Hepatocyte (in vitro differentiated cells): ENCODE data around the gene KRT80. TPM values are rescaled to one million over a fixed set of nuclear protein-coding genes. Genes with fewer than 3 reads are reported as not detected.

Experiments
- DNase-seq: peaks from one replicate; pipeline ENCODE4 v3.0.0-alpha.2; 2016; ENCODE audit warnings: low spot score
- H2AFZ ChIP-seq: fragments of 200-600 bp; sonication (generic); 2 replicates; pipeline ENCODE4 v1.6.0; 2016; ENCODE audit warnings: antibody characterized with exemption, mild to moderate bottlenecking
- H3K27ac ChIP-seq: fragments of 200-600 bp; sonication (generic); 2 replicates; pipeline ENCODE4 v1.5.1; 2016; ENCODE audit warnings: mild to moderate bottlenecking
- H3K27me3 ChIP-seq: fragments of 200-600 bp; sonication (generic); 2 replicates; pipeline ENCODE4 v1.6.1; 2016
- H3K36me3 ChIP-seq: fragments of 200-600 bp; sonication (generic); replicated peaks from 2 replicates; pipeline ENCODE4 v1.5.1; 2016; ENCODE audit warnings: low read depth; ENCODE audit not compliant: insufficient read depth
- H3K4me1 ChIP-seq: fragments of 200-600 bp; sonication (generic); 2 replicates; pipeline ENCODE4 v1.5.1; 2016; ENCODE audit warnings: mild to moderate bottlenecking, moderate library complexity; ENCODE audit not compliant: insufficient read depth
- H3K4me2 ChIP-seq: fragments of 200-600 bp; sonication (generic); 2 replicates; pipeline ENCODE4 v1.6.0; 2016
- H3K4me3 ChIP-seq: fragments of 200-600 bp; sonication (generic); 2 replicates; pipeline ENCODE4 v1.5.1; 2016; ENCODE audit warnings: mild to moderate bottlenecking
- H3K79me2 ChIP-seq: fragments of 200-600 bp; sonication (generic); 2 replicates; pipeline ENCODE4 v1.6.0; 2017; ENCODE audit warnings: mild to moderate bottlenecking
- H3K9me2 ChIP-seq: fragments of 200-600 bp; sonication (generic); replicated peaks from 2 replicates; pipeline ENCODE4 v1.6.0; 2017; ENCODE audit warnings: mild to moderate bottlenecking; ENCODE audit not compliant: insufficient read depth
- H3K9me3 ChIP-seq: fragments of 200-600 bp; sonication (generic); 2 replicates; pipeline ENCODE4 v1.5.1; 2016; ENCODE audit warnings: low read depth, mild to moderate bottlenecking
- H4K20me1 ChIP-seq: fragments of 200-600 bp; sonication (generic); 2 replicates; pipeline ENCODE4 v1.6.0; 2016; ENCODE audit warnings: mild to moderate bottlenecking; ENCODE audit not compliant: insufficient read depth, poor library complexity, severe bottlenecking
- CTCF ChIP-seq: fragments of 200-600 bp; sonication (generic); IDR thresholded peaks from 2 replicates; pipeline ENCODE4 v1.5.1; 2016; ENCODE audit warnings: antibody characterized with exemption, mild to moderate bottlenecking; ENCODE audit not compliant: poor library complexity
- EZH2 ChIP-seq: fragments of 200-600 bp; sonication (generic); IDR thresholded peaks from 2 replicates; pipeline ENCODE4 v1.6.1; 2016; ENCODE audit warnings: antibody characterized with exemption, mild to moderate bottlenecking, borderline replicate concordance
- EZH2phosphoT487 ChIP-seq: fragments of 200-600 bp; sonication (generic); IDR thresholded peaks from one replicate; pipeline ENCODE4 v1.6.1; 2018; ENCODE audit warnings: antibody characterized with exemption, mild to moderate bottlenecking, low read depth, moderate library complexity; ENCODE audit not compliant: unreplicated experiment, severe bottlenecking
- WGBS: methylation state at CpG from one replicate; pipeline ENCODE4 v1.1.6; 2016; ENCODE audit warnings: low lambda C conversion rate; ENCODE audit errors: missing lambda C conversion rate; 5-methylcytosine and 5-hydroxymethylcytosine counted together
- polyA plus RNA-seq: library from polyadenylated mRNA; unstranded; fragments of >200 nt; fragmentation: Nextera tagmentation; extraction: Ambion mirVana; gene quantifications from 2 replicates; pipeline ENCODE4 v1.2.1, GENCODE V29; 2016
- total RNA-seq: library from RNA; depleted of rRNA; stranded (reverse); fragments of >200 nt; gene quantifications from 2 replicates; pipeline ENCODE4 v1.2.3, GENCODE V29; 2014

KRT80 gene
- total and polyA plus RNA-seq, 2 experiments from 2014 or later: 0.77 to 1.2 TPM

GRCh38 chr12:52235822-52236361 is 44.1 kb upstream of the KRT80 start:
- H2AFZ ChIP-seq: no peak overlapping the region
- 60% methylated on average over 3 of the region's 4 CpGs for WGBS
- peaks cover 15% of the 10 kb centered on the region for H3K27me3 ChIP-seq
- H3K4me1 ChIP-seq: peaks cover 37% of the 10 kb centered on the region
- H3K9me2 ChIP-seq: no peaks in the 10 kb centered on the region
- TF ChIP-seq CTCF (no peak), EZH2 (no peak), EZH2phosphoT487 (no peak)
- peak; percentile 73 for DNase-seq
- H3K27ac ChIP-seq: peak overlapping the region; percentile 68
- no peak overlapping the region for H3K4me3 ChIP-seq
- no peaks in the 10 kb centered on the region for H4K20me1 ChIP-seq
- H3K79me2 ChIP-seq: no peaks in the 10 kb centered on the region
- no peaks in the 10 kb centered on the region for H3K9me3 ChIP-seq
- no peaks in the 10 kb centered on the region for H3K36me3 ChIP-seq
- peak overlapping the region; percentile 27 for H3K4me2 ChIP-seq

DNA sequence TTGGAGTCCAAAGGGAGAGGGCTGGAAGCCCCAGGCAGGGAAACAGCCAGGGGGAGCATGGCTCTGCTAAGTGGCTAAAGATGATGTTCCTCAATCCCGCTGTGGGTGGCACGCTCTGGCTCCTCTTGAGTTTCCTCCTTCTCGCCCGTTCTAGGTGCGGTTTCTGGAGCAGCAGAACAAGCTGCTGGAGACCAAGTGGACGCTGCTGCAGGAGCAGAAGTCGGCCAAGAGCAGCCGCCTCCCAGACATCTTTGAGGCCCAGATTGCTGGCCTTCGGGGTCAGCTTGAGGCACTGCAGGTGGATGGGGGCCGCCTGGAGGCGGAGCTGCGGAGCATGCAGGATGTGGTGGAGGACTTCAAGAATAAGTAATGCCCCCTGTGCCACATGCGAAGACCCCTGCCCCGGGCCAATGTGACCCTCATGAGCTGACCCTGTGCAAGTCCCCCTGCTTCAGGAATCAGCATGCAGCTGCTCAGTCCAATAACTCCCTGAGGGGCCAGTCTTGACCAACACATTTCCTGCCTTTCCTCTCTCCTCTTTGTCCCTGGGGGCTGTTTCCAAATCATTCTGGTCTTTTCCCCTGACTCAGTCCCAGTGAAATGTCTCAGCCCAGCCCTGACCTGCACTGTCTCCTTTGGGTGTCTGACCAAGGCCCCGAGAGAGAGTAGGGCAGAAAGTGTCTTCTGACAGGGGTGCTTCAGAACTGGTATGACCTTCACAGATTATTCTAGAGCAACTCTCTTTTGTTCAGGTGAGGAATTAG is 43.4 kb upstream of the KRT80 start:
- Histone ChIP-seq H3K79me2 (no peaks in the 10 kb centered on the region), H2AFZ (no peak overlapping the region), H4K20me1 (no peaks in the 10 kb centered on the region), H3K4me2 (peak overlapping the region; percentile 27), H3K4me3 (no peak overlapping the region), H3K9me3 (no peaks in the 10 kb centered on the region), H3K9me2 (no peaks in the 10 kb centered on the region), H3K36me3 (no peaks in the 10 kb centered on the region), H3K27ac (peak overlapping the region; percentile 68), H3K27me3 (peaks cover 15% of the 10 kb centered on the region), H3K4me1 (peaks cover 39% of the 10 kb centered on the region)
- DNase-seq: no peak
- WGBS: 95% methylated on average over 15 of the region's 15 CpGs
- no peak for TF ChIP-seq CTCF
- TF ChIP-seq EZH2: no peak
- TF ChIP-seq EZH2phosphoT487: no peak

- Histone ChIP-seq H3K4me3 (no peak overlapping the region), H3K9me3 (no peaks in the 10 kb centered on the region), H3K27ac (no peak overlapping the region), H2AFZ (no peak overlapping the region), H4K20me1 (no peaks in the 10 kb centered on the region), H3K36me3 (no peaks in the 10 kb centered on the region), H3K79me2 (no peaks in the 10 kb centered on the region), H3K27me3 (peaks cover 15% of the 10 kb centered on the region), H3K9me2 (no peaks in the 10 kb centered on the region), H3K4me2 (no peak overlapping the region), H3K4me1 (peaks cover 34% of the 10 kb centered on the region)
- WGBS: 92% methylated on average over 10 of the region's 10 CpGs
- TF ChIP-seq EZH2phosphoT487 (no peak), CTCF (no peak), EZH2 (no peak)
- no peak for DNase-seq
Observed at GRCh38 chr12:52234223-52234810, 42.5 kb upstream of the KRT80 start.
